Hematopoietic multipotent progenitor cell treated with erythropoietin and hydrocortisone succinate and interleukin-3 and kit ligand, for 6 days (in vitro differentiated cells): ENCODE data around the gene CCDC159.
A peak's percentile ranks its signal among the peaks of the same experiment; 100 is the strongest.
"Not testable (repeated sequence)": the region's sequence is repeated elsewhere in the genome, so short reads cannot be mapped to it uniquely, and the experiment has no call there.

Source experiments
- DNase-seq: peaks from one replicate; pipeline ENCODE4 v3.0.0-alpha.2; 2015

CCDC159 gene, protein sequence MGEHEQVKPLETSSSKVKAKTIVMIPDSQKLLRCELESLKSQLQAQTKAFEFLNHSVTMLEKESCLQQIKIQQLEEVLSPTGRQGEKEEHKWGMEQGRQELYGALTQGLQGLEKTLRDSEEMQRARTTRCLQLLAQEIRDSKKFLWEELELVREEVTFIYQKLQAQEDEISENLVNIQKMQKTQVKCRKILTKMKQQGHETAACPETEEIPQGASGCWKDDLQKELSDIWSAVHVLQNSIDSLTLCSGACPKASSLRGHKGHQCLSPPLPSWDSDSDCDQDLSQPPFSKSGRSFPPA

GRCh38 chr19:11346104-11346940, at the start of gene CCDC159, which contains the start of gene TMEM205:
Gene CCDC159, plus strand, starts transcription at chr19:11346519. Its CDS starts 88 bp downstream, at chr19:11346607.
Gene TMEM205, minus strand, starts transcription at chr19:11346268. Its CDS starts 649 bp downstream, at chr19:11345619.
- peak; percentile 100 for DNase-seq

- no peak for DNase-seq
These were observed 46.1 kb upstream of the CCDC159 start for GRCh38 chr19:11299946-11300810.

- DNase-seq: no peak
These were observed 45.6 kb upstream of the CCDC159 start for GRCh38 chr19:11300811-11301120.

DNA sequence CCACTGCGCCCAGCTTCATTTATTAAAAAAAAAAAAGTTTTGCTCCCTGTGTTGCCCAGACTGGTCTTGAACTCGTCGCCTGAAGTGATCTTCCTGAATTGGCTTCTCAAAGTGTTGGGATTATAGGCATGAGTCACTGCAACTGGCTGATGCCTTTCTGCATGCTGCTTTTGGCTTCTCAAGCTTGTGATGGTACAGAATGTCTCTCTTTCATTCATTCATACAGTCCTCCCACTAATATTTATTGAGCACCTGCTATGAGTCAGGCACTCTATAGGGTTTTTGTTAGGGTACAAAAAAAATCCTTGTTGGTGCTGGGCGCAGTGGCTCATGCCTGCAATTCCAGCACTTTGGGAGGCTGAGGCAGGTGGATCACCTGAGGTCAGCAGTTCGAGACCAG, 41.4 kb upstream of the CCDC159 start:
- no peak for DNase-seq

DNA sequence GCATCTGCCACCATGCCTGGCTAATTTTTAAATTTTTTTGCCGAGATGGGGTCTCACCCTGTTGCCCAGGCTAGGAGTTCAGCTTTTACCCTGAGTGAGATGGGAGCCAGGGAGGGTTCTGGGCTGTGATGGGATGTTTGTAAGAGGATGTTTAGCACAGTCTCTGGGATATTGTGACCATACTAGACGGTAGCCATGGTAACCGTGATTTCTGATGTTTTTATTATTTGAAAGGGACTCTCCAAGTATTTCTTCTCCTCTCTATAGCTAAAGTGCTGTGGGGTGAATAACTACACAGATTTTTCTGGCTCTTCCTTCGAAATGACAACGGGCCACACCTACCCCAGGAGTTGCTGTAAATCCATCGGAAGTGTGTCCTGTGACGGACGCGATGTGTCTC, 40.0 kb upstream of the CCDC159 start:
- DNase-seq: no peak

GRCh38 chr19:11320278-11320995, 25.9 kb upstream of the CCDC159 start:
- DNase-seq: peak; percentile 43

GRCh38 chr19:11321191-11322126, 24.9 kb upstream of the CCDC159 start:
- DNase-seq: peak; percentile 41

DNA sequence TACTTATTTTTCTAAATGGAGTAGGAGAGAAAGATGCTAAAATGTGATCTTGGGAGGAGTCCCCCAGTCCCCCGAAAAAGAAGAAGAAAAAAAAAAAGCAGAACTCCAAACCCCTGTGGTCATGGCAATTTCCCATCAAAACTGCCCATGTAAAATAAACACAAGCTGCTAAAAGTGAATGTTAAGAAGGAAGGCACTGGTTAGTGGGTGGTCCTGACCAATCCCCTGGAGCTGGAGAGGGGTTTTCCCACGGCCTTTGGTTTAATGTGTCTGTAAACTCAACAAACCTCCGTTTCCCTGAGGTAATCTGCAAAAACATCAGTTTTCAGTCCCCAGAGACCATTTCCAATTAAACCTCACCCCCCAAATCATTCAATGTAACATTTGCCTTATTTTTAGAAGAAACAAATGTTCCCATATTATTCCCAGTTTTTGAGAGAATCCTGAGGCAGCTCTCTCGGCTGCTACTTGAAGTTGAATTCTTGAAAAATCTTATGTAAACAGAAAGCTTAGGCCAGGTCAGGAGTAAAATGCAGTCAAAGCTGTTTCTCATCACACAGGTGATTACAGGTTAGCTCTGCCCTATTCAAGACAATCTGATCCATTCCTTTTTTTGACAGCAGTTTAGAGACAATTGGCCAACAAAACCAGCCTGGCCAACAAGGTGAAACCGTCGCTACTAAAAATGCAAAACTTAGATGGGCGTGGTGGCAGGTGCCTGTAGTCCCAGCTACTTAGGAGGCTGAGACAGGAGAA, 23.9 kb upstream of the CCDC159 start:
- no peak for DNase-seq

GRCh38 chr19:11323601-11324078, 22.7 kb upstream of the CCDC159 start:
- no peak for DNase-seq

DNA sequence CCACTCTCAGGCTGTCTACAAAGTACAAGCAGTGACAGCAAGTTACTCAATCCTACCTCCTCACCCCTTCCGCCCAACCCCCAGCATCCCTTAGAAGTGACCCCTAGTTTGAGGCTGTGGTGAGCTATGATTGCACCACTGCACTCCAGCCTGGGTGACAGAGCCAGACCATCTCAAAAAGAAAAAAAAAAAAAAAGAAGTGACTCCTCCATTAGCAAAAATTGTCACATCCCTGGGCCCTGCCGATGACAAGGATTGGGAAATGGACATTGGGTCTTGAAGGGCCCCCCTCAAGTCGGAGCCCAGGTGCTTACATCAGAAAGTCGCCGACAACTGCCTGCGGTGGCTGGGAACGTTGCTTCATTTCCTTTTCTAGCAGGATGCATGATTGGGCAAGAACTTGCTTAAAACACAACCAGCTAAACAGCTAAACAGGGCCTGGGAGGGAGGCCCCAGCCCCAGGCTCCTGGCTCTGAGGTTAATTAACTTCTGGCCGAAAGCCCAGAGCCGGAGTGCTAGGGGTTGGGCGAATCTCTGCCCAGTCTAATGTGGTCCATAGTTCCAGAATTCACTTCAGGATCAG, 22.1 kb upstream of the CCDC159 start:
- DNase-seq: peak; percentile 90

- DNase-seq: no peak
These were observed 21.4 kb upstream of the CCDC159 start for GRCh38 chr19:11324748-11325389.

DNA sequence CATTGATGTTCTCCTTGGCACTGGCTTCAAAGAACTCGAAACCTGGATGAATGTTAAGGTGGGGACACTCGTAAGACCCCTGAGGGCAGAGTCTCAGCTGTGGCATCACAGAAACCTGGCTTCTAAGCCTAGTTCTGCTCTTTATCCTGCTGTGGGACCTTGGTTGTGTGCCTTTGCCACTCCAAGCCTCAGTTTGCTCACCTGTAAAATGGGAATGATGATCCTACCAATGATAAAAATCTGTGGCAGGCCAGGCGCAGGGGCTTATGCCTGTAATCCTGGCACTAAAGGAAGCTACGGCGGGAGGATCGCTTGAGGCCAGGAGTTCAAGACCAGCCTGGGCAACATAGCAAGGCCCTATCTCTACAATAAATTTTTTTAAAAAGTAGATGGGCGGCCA, 20.8 kb upstream of the CCDC159 start:
- no peak for DNase-seq

DNA sequence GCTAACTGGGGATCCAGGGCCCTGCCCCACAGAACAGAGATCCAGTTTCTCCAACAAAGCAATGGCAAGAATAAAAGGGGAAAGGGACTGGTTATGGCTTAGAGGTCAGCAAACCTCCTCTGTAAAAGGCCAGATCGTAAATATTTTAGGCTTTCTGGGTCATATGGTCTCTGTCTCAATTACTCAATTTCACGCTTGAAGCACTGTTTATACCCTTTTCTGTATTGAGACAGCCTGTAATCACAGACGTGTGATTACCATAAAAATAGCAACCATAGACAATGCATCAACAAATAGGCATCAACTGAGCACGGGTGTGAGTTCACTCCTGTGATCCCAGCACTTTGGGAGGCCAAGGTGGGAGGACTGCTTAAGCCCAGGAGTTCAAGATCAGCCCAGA, 16.2 kb upstream of the CCDC159 start:
- no peak for DNase-seq

DNA sequence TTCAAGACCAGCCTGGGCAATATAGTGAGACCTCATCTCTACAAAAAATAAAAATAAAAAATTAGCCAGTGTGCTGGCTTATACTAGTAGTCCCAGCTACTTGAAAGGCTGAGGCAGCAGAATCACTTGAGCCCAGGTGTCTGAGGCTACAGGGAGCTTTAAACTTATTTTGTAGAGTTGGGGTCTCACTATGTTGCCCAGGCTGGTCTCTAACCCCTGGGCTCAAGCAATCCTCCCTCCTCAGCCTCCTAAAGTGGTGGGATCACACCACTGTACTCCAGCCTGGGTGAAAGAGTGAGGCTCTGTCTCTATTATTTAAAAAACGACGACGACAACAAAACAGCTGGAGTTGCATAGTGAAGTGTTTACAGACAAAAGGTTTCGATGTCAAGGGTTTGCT, 14.8 kb upstream of the CCDC159 start:
- no peak for DNase-seq

- DNase-seq: no peak
These were observed 13.5 kb upstream of the CCDC159 start for GRCh38 chr19:11332822-11333221.

DNA sequence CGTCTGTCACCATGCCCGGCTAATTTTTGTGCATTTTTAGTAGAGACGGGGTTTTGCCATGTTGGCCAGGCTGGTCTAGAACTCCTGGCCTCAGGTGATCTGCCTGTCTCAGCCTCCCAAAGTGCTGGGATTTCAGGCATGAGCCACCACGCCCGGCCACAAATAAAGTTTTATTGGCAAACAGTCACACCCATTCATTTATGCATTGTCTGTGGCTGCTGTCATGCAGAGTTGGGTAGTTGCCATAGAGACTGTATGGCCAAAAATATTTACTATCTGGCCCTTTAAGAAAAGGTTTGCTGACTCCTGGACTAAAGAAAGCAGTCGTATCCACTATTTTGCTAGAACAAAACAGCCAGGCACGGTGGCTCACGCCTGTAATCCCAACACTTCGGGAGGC, 12.5 kb upstream of the CCDC159 start:
- DNase-seq: not testable (repeated sequence)

DNA sequence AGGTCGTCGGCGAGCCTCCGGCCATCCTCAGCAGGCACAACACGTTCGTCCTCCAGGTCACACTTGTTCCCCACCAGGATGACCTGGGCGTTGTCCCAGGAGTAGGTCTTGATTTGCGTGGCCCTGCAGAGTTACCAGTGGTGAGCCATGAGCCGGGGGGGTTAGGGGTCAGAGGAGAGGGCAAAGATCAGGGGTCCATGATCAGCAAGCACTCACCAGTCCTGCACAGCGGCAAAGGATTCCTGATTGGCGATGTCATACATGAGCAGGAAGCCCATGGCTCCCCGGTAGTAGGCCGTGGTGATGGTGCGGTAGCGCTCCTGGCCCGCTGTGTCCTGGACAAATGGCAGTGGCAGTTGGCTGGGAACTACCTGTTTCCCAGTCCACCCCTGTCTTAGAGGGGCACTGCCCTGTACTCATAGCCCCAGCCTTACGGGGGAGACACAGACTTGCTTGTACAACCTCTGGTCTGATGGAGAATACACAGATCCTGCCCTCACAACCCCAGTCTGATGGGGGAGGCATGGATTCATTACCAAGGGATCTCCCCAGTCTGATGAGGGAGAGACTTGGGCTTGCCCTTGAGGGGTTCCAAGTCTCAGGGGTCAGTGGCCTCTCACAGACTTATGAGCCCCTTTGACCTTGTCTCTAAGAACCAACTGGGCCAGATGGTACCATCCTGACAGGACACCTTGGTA, 10.7 kb upstream of the CCDC159 start:
- no peak for DNase-seq

- DNase-seq: peak; percentile 72
These were observed 9.2 kb upstream of the CCDC159 start for GRCh38 chr19:11337080-11337479.

- no peak for DNase-seq
These were observed 8.2 kb upstream of the CCDC159 start for GRCh38 chr19:11338121-11338520.
